ENCODE measurements around the gene ADISSP. TPM values are rescaled to one million over a fixed set of nuclear protein-coding genes. Genes with fewer than 3 reads are reported as not detected.

Gene ADISSP
- total and polyA plus RNA-seq, 4 donors, result 8.6 to 53.7 (median 35.1) TPM

- 56 to 75% methylated on average over 7 of the region's 7 CpGs for WGBS, 2 donors
- Histone ChIP-seq H3K4me3 (no peak overlapping the region), H3K27ac (ENCODE audit: low read depth in 1 of 2, low read length in 1 of 2) (no peak overlapping the region), H3K4me1 (ENCODE audit: control insufficient read depth in 5 of 5, insufficient read depth in 5 of 5, low read length in 5 of 5) (peaks cover 0 to 18% (median 4%) of the 10 kb centered on the region in 5 donors), H3K9me3 (ENCODE audit: control insufficient read depth in 4 of 4, insufficient read depth in 3 of 4, low read length in 3 of 4) (no peaks in the 10 kb centered on the region), H3K36me3 (ENCODE audit: control insufficient read depth in 4 of 4, insufficient read depth in 4 of 4, low read length in 4 of 4) (no peaks in the 10 kb centered on the region), H3K9ac (ENCODE audit: insufficient read depth in 1 of 2, low read length in 2 of 2) (no peak overlapping the region), H3K27me3 (ENCODE audit: control insufficient read depth in 3 of 3, insufficient read depth in 3 of 3, low read length in 2 of 3) (no peaks in the 10 kb centered on the region)
- TF ChIP-seq, protein P1, sequence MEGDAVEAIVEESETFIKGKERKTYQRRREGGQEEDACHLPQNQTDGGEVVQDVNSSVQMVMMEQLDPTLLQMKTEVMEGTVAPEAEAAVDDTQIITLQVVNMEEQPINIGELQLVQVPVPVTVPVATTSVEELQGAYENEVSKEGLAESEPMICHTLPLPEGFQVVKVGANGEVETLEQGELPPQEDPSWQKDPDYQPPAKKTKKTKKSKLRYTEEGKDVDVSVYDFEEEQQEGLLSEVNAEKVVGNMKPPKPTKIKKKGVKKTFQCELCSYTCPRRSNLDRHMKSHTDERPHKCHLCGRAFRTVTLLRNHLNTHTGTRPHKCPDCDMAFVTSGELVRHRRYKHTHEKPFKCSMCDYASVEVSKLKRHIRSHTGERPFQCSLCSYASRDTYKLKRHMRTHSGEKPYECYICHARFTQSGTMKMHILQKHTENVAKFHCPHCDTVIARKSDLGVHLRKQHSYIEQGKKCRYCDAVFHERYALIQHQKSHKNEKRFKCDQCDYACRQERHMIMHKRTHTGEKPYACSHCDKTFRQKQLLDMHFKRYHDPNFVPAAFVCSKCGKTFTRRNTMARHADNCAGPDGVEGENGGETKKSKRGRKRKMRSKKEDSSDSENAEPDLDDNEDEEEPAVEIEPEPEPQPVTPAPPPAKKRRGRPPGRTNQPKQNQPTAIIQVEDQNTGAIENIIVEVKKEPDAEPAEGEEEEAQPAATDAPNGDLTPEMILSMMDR (IDR thresholded peaks at IDR 0.05; ENCODE audit: control extremely low read depth, extremely low read depth), result no peak
- ATAC-seq (ENCODE audit: insufficient read depth, low FRiP score) (no peak), DNase-seq (no peak)
Measured at GRCh38 chr20:3771552-3772058, 4.1 kb upstream of the ADISSP start.

DNA sequence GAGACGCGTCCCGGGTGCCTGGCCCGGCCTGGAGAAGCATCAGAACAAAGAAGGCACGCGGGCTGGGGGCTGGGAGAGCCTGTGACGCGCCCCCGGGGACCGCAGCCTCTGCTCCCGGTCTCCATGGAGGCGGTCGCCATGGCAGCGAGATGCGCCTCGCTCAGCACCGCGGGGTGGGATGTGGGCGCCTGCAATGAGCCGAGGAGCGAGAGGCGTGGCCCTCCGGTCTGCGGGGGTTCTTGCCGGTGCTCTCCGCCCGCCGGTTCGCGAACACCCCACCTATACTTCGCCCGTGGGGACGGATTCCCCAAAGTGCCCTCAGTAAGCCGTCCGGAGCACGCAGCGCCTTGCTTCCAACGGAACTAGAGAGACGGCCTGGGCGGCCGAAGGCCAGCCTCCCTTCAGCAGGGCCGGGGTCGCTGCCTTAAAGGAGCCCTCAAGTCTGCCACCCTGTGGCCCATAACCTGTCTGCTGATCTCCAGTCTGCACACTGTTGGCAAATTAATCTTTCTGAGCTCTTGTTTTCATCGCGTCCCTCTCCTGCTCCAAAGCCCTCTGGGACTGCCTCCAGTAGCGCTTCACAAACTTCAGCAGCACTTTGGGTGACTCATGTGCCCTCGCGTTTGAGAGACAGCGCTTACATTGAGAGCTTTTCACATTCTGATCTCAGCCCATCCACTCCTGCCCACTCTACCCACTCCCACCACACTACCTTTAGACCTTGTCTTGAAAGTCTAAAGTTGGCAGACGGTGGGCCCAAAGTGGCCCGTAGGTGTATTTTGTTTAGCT is 983 bp upstream of the ADISSP start:
- Histone ChIP-seq H3K4me1 (ENCODE audit: control insufficient read depth in 5 of 5, insufficient read depth in 5 of 5, low read length in 5 of 5) (peaks cover 0 to 32% (median 9%) of the 10 kb centered on the region in 5 donors), H3K4me3 (peak overlapping the region; percentile 71), H3K9ac (ENCODE audit: insufficient read depth in 1 of 2, low read length in 2 of 2) (peak overlapping the region; percentile 85 to 94), H3K27ac (ENCODE audit: low read depth in 1 of 2, low read length in 1 of 2) (peak overlapping the region; percentile 80 to 95), H3K36me3 (ENCODE audit: control insufficient read depth in 4 of 4, insufficient read depth in 4 of 4, low read length in 4 of 4) (no peaks in the 10 kb centered on the region), H3K9me3 (ENCODE audit: control insufficient read depth in 4 of 4, insufficient read depth in 3 of 4, low read length in 3 of 4) (no peaks in the 10 kb centered on the region), H3K27me3 (ENCODE audit: control insufficient read depth in 3 of 3, insufficient read depth in 3 of 3, low read length in 2 of 3) (no peaks in the 10 kb centered on the region)
- TF ChIP-seq, protein P1 (IDR thresholded peaks at IDR 0.05; ENCODE audit: control extremely low read depth, extremely low read depth), result peak; percentile 37
- 1% methylated on average over 51 of the region's 51 CpGs for WGBS, 2 donors
- ATAC-seq (ENCODE audit: insufficient read depth, low FRiP score), result peak; percentile 25
- peak; percentile 80 to 87 (median 83) for DNase-seq

DNA sequence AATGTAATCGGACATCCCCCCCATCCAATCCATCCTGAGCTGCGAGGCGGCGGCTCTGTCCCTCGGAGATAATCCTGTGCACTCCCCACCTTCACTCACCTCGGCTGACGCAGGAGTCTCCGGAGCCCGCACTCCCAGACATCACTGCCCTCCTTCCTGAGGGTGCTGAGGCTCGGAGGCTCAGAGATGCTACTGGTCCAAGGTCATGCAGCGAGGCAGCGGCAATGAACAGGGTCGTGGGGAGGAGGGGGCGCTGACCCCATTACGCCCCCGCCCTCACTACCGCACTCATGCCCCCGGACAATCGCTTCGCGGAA is 485 bp downstream of the ADISSP start:
- ATAC-seq (ENCODE audit: insufficient read depth, low FRiP score) (no peak), DNase-seq (no peak)
- 1 to 2% methylated on average over 21 of the region's 21 CpGs for WGBS, 2 donors
- H3K4me1 ChIP-seq (ENCODE audit: control insufficient read depth in 5 of 5, insufficient read depth in 5 of 5, low read length in 5 of 5), result peaks cover 0 to 35% (median 9%) of the 10 kb centered on the region in 5 donors
- H3K9ac ChIP-seq (ENCODE audit: insufficient read depth in 1 of 2, low read length in 2 of 2), result peak overlapping the region; percentile 11 to 14
- H3K27ac ChIP-seq (ENCODE audit: low read depth in 1 of 2, low read length in 1 of 2), result no peak overlapping the region
- H3K36me3 ChIP-seq (ENCODE audit: control insufficient read depth in 4 of 4, insufficient read depth in 4 of 4, low read length in 4 of 4), result no peaks in the 10 kb centered on the region
- H3K4me3 ChIP-seq, result peak overlapping the region; percentile 66
- TF ChIP-seq, protein P1 (IDR thresholded peaks at IDR 0.05; ENCODE audit: control extremely low read depth, extremely low read depth), result no peak
- H3K27me3 ChIP-seq (ENCODE audit: control insufficient read depth in 3 of 3, insufficient read depth in 3 of 3, low read length in 2 of 3), result no peaks in the 10 kb centered on the region
- H3K9me3 ChIP-seq (ENCODE audit: control insufficient read depth in 4 of 4, insufficient read depth in 3 of 4, low read length in 3 of 4), result no peaks in the 10 kb centered on the region
